K562 (cell line): ENCODE data around the gene POLRMT. TPM values are rescaled to one million over a fixed set of nuclear protein-coding genes. Genes with fewer than 3 reads are reported as not detected.

ENCODE experiments used
- BCOR ChIP-seq: fragments of 450-650 bp; IDR thresholded peaks from 2 replicates; pipeline ENCODE4 v1.6.1; 2016
- CTBP1 ChIP-seq: fragments of 450-650 bp; IDR thresholded peaks from 2 replicates; pipeline ENCODE4 v1.6.1; 2016; ENCODE audit warnings: borderline replicate concordance
- HNRNPH1 ChIP-seq: fragments of 200-400 bp; formaldehyde crosslinking; optimal IDR thresholded peaks from 2 replicates; pipeline ENCODE3; 2017; ENCODE audit warnings: low read depth, mild to moderate bottlenecking, low read length, moderate library complexity
- NFRKB ChIP-seq: fragments of 450-650 bp; IDR thresholded peaks from 2 replicates; pipeline ENCODE4 v1.6.1; 2016; ENCODE audit warnings: low read depth
- ZNF311 ChIP-seq: fragments of 250-450 bp; sonication (Bioruptor Pico); IDR thresholded peaks from 2 replicates; pipeline ENCODE4 v1.4.0; 2020; ENCODE audit warnings: mild to moderate bottlenecking, moderate library complexity
- ZNF584 ChIP-seq: fragments of 200-800 bp; sonication (Bioruptor generic); IDR thresholded peaks from 2 replicates; pipeline ENCODE4 v1.6.1; 2016; ENCODE audit warnings: low read depth, mild to moderate bottlenecking, missing genetic modification characterization, missing compliant biosample characterization
- ZNF764 ChIP-seq: fragments of 250-450 bp; sonication (Bioruptor Pico); IDR thresholded peaks from 2 replicates; pipeline ENCODE4 v1.4.0; 2020; ENCODE audit warnings: low read depth, mild to moderate bottlenecking, moderate library complexity
- polyA plus RNA-seq, 8 experiments: library from polyadenylated mRNA; depleted of rRNA in 4 of 8; stranded (reverse) in 5 of 8; unstranded in 3 of 8; fragments of >200 nt; fragmentation: Nextera tagmentation in 2 of 8; fragmentation: Illumina TruSeq in 1 of 8; extraction: Ambion mirVana in 2 of 8; extraction: Trizol in 1 of 8; gene quantifications; 2 replicates each; pipeline versions ENCODE4 v1.2.1 to v1.2.3, GENCODE V29; 2011 to 2014; ENCODE audit warnings: inconsistent platforms in 1 of 8, missing spikeins in 1 of 8
- total RNA-seq, 7 experiments: library from RNA; depleted of rRNA in 6 of 7; stranded (reverse); fragments of >200 nt in 6 of 7; fragmentation: Illumina TruSeq in 2 of 7; extraction: Trizol in 2 of 7; gene quantifications; 2 replicates each; pipeline versions ENCODE4 v1.2.1 to v1.2.3, GENCODE V29; 2011 to 2021; ENCODE audit warnings: low replicate concordance in 1 of 7
- TF ChIP-seq, protein P1 (sequence below): fragments of 200-800 bp; sonication (Bioruptor generic); IDR thresholded peaks from 2 replicates; pipeline ENCODE4 v1.6.1; 2017; ENCODE audit warnings: missing genetic modification characterization, missing compliant biosample characterization
- TF ChIP-seq, protein P2 (sequence below), 2 experiments: fragments of 150-350 bp in 1 of 2; IDR thresholded peaks; 2 replicates each; pipeline ENCODE4 v1.6.1; 2012 to 2016; ENCODE audit warnings: low read depth in 2 of 2, low read length in 2 of 2, mild to moderate bottlenecking in 1 of 2, moderate library complexity in 1 of 2
- TF ChIP-seq, protein P3 (sequence below), 2 experiments: fragments of 450-650 bp; IDR thresholded peaks; 2 replicates each; pipeline ENCODE4 v1.6.1; 2016
- TF ChIP-seq, protein P4 (sequence below): fragments of 200-800 bp; sonication (Bioruptor generic); IDR thresholded peaks from 2 replicates; pipeline ENCODE4 v1.6.1; 2017; ENCODE audit warnings: missing genetic modification characterization, missing compliant biosample characterization

Gene POLRMT
- total and polyA plus RNA-seq, 9 of the 15 experiments (the other 6 are each of a cell fraction or from before 2014, with no cell fraction given), result 30.3 to 144 (median 68.0) TPM

DNA sequence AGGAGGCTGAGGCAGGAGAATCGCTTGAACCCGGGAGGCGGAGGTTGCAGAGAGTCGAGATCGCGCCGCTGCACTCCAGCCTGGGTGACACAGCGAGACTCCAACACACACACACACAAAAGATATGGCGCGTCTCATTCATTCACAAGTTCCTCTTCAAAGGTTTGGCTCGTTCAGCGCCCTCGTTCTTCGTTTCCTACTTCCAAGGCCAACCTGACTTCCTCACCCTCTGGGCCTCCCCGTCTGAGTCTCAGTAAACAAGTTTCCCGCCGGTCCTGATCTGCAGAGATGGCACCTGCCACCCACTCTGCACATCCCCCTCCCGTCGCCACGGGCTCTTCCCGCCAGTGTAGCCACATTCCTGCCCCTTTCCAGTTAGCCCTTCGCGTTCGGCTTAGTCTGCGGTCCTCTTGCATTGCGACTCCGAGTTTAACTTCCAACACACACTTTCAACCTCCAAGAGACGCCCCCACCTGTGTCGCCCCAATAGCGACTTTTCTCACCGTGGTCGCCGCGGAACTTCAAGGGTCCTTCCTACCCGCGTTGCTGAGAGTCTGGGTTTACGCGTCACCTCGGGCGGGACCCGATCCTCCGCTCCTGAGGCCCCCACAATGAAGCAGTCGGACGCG, 62.3 kb downstream of the POLRMT start (continued):
- TF ChIP-seq, protein P1, sequence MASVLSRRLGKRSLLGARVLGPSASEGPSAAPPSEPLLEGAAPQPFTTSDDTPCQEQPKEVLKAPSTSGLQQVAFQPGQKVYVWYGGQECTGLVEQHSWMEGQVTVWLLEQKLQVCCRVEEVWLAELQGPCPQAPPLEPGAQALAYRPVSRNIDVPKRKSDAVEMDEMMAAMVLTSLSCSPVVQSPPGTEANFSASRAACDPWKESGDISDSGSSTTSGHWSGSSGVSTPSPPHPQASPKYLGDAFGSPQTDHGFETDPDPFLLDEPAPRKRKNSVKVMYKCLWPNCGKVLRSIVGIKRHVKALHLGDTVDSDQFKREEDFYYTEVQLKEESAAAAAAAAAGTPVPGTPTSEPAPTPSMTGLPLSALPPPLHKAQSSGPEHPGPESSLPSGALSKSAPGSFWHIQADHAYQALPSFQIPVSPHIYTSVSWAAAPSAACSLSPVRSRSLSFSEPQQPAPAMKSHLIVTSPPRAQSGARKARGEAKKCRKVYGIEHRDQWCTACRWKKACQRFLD (CRISPR knock-in tag), result no peak
- TF ChIP-seq ZNF764, result peak; percentile 16; the same call in 1 of the 2 replicates
- peak; percentile 91 for TF ChIP-seq NFRKB
- TF ChIP-seq, protein P2, sequence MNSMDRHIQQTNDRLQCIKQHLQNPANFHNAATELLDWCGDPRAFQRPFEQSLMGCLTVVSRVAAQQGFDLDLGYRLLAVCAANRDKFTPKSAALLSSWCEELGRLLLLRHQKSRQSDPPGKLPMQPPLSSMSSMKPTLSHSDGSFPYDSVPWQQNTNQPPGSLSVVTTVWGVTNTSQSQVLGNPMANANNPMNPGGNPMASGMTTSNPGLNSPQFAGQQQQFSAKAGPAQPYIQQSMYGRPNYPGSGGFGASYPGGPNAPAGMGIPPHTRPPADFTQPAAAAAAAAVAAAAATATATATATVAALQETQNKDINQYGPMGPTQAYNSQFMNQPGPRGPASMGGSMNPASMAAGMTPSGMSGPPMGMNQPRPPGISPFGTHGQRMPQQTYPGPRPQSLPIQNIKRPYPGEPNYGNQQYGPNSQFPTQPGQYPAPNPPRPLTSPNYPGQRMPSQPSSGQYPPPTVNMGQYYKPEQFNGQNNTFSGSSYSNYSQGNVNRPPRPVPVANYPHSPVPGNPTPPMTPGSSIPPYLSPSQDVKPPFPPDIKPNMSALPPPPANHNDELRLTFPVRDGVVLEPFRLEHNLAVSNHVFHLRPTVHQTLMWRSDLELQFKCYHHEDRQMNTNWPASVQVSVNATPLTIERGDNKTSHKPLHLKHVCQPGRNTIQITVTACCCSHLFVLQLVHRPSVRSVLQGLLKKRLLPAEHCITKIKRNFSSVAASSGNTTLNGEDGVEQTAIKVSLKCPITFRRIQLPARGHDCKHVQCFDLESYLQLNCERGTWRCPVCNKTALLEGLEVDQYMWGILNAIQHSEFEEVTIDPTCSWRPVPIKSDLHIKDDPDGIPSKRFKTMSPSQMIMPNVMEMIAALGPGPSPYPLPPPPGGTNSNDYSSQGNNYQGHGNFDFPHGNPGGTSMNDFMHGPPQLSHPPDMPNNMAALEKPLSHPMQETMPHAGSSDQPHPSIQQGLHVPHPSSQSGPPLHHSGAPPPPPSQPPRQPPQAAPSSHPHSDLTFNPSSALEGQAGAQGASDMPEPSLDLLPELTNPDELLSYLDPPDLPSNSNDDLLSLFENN (IDR thresholded peaks at IDR 0.05; ENCODE audit: low read depth in 2 of 2, low read length in 2 of 2), result no peak
- TF ChIP-seq BCOR, result peak; percentile 43; the same call in 1 of the 2 replicates
- TF ChIP-seq, protein P3, sequence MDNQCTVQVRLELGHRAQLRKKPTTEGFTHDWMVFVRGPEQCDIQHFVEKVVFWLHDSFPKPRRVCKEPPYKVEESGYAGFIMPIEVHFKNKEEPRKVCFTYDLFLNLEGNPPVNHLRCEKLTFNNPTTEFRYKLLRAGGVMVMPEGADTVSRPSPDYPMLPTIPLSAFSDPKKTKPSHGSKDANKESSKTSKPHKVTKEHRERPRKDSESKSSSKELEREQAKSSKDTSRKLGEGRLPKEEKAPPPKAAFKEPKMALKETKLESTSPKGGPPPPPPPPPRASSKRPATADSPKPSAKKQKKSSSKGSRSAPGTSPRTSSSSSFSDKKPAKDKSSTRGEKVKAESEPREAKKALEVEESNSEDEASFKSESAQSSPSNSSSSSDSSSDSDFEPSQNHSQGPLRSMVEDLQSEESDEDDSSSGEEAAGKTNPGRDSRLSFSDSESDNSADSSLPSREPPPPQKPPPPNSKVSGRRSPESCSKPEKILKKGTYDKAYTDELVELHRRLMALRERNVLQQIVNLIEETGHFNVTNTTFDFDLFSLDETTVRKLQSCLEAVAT (IDR thresholded peaks at IDR 0.05), result peak in 1 of 2 experiments; percentile 68; a peak in 1 of 4 replicates
- TF ChIP-seq ZNF311, result no peak
- TF ChIP-seq ZNF584, result no peak
- TF ChIP-seq CTBP1, result peak; percentile 39; the same call in 1 of the 2 replicates
- TF ChIP-seq, protein P4, sequence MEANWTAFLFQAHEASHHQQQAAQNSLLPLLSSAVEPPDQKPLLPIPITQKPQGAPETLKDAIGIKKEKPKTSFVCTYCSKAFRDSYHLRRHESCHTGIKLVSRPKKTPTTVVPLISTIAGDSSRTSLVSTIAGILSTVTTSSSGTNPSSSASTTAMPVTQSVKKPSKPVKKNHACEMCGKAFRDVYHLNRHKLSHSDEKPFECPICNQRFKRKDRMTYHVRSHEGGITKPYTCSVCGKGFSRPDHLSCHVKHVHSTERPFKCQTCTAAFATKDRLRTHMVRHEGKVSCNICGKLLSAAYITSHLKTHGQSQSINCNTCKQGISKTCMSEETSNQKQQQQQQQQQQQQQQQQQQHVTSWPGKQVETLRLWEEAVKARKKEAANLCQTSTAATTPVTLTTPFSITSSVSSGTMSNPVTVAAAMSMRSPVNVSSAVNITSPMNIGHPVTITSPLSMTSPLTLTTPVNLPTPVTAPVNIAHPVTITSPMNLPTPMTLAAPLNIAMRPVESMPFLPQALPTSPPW (CRISPR knock-in tag), result peak; percentile 42
- no peak for TF ChIP-seq HNRNPH1
